Measurements from ENCODE around the gene EXOC2.

The EXOC2 gene

DNA sequence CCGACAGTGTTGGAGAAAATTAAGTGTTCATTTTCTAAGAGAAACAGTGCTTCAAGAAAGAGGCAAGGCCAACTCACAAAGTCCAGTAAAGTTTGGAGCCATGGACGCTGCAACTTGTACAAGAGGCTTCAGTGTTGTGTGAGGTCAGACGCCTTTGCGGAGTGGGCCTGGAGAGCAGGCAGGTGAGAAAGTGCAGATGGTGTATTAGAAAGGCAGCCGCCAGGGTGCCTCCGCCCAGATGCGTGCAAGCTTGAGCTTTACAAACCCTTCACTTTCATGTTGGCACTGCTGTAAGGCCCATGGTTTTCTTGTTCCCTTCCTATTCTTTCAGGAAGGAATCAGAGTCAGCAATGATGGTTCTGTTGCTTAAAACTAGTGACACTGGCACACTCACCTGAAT lies 25.4 kb upstream of the EXOC2 start:
- H3K27me3 ChIP-seq (ENCODE audit: control insufficient read depth, insufficient read depth, low read length): no peaks in the 10 kb centered on the region
- H3K27ac ChIP-seq (ENCODE audit: low read depth, low read length): no peak overlapping the region
- H3K9ac ChIP-seq (ENCODE audit: low read length): no peak overlapping the region
- no peaks in the 10 kb centered on the region for H3K36me3 ChIP-seq (ENCODE audit: control insufficient read depth, insufficient read depth, low read length)
- no peak overlapping the region for H3K4me3 ChIP-seq (ENCODE audit: low read length)
- H3K4me1 ChIP-seq (ENCODE audit: control insufficient read depth, insufficient read depth, low read length): no peaks in the 10 kb centered on the region

- H3K27ac ChIP-seq (ENCODE audit: low read depth, low read length): no peak overlapping the region
- H3K36me3 ChIP-seq (ENCODE audit: control insufficient read depth, insufficient read depth, low read length): no peaks in the 10 kb centered on the region
- H3K27me3 ChIP-seq (ENCODE audit: control insufficient read depth, insufficient read depth, low read length): no peaks in the 10 kb centered on the region
- no peak overlapping the region for H3K9ac ChIP-seq (ENCODE audit: low read length)
- no peak overlapping the region for H3K4me3 ChIP-seq (ENCODE audit: low read length)
- no peaks in the 10 kb centered on the region for H3K4me1 ChIP-seq (ENCODE audit: control insufficient read depth, insufficient read depth, low read length)
These were observed 24.2 kb upstream of the EXOC2 start for GRCh38 chr6:717135-717534.

DNA sequence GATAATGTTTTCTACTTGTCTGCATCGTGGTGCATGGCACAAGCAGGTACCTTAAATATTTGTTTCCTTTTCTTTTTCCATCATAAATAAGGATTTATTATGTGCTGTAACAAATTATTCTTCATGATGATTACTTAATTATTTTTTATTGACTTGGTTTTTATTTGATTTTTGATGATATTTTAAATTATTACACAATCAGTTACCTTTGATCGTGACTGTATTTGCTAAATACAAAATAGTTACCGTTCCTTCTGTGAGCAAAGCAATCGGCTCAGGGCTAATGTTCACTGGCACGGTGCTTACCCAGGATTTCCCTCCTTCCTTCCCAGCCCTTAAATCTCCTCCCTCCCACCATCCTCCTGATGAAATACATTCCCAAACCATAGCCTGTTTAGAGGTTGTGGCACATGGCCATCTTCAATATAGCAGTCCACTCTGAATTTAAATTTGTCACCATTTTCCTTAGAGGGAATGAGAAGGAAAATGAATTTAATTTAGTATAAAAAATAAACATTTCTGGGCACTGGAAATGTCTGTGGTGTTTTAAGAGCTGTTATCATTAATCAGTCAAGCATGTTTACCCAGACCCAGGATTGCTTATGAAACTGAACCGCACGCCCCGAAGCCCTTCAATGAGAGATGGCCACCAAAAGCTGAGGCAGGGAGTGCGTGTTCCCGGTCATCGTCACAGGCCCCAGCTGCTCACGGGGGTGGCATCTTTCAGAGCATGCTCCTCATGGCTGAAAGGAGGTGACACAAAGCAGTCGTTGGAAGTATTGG lies 23.0 kb upstream of the EXOC2 start:
- Histone ChIP-seq H3K4me1 (ENCODE audit: control insufficient read depth, insufficient read depth, low read length) (peaks cover 4% of the 10 kb centered on the region), H3K9ac (ENCODE audit: low read length) (no peak overlapping the region), H3K27ac (ENCODE audit: low read depth, low read length) (peak overlapping the region; percentile 62), H3K36me3 (ENCODE audit: control insufficient read depth, insufficient read depth, low read length) (no peaks in the 10 kb centered on the region), H3K4me3 (ENCODE audit: low read length) (no peak overlapping the region), H3K27me3 (ENCODE audit: control insufficient read depth, insufficient read depth, low read length) (no peaks in the 10 kb centered on the region)

DNA sequence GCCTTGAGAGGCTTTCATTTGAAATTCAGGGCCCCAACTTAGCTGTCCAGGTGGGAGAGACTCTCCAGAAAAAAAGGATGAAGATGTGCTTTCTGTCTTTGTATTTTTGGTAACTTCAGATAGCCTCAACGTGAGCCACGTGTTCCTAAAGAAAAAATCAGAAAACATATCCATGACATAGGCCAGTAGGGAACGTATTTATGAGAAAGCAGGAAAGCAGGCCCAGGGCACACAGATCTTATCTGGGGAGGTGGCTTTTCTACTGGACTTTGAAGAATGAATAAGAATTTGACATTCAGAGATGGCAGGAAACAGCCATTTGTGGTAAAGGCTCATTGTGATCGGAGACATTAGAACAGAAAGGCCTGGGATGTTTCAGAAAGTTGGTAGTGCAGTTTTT lies 21.2 kb upstream of the EXOC2 start:
- no peaks in the 10 kb centered on the region for H3K36me3 ChIP-seq (ENCODE audit: control insufficient read depth, insufficient read depth, low read length)
- H3K27me3 ChIP-seq (ENCODE audit: control insufficient read depth, insufficient read depth, low read length): no peaks in the 10 kb centered on the region
- no peak overlapping the region for H3K4me3 ChIP-seq (ENCODE audit: low read length)
- H3K4me1 ChIP-seq (ENCODE audit: control insufficient read depth, insufficient read depth, low read length): peaks cover 7% of the 10 kb centered on the region
- no peak overlapping the region for H3K27ac ChIP-seq (ENCODE audit: low read depth, low read length)
- H3K9ac ChIP-seq (ENCODE audit: low read length): no peak overlapping the region

- H3K36me3 ChIP-seq (ENCODE audit: control insufficient read depth, insufficient read depth, low read length): no peaks in the 10 kb centered on the region
- H3K27ac ChIP-seq (ENCODE audit: low read depth, low read length): peak overlapping the region; percentile 43
- H3K4me3 ChIP-seq (ENCODE audit: low read length): no peak overlapping the region
- no peak overlapping the region for H3K9ac ChIP-seq (ENCODE audit: low read length)
- peaks cover 7% of the 10 kb centered on the region for H3K4me1 ChIP-seq (ENCODE audit: control insufficient read depth, insufficient read depth, low read length)
- H3K27me3 ChIP-seq (ENCODE audit: control insufficient read depth, insufficient read depth, low read length): no peaks in the 10 kb centered on the region
These were observed 20.4 kb upstream of the EXOC2 start for GRCh38 chr6:713351-713750.

DNA sequence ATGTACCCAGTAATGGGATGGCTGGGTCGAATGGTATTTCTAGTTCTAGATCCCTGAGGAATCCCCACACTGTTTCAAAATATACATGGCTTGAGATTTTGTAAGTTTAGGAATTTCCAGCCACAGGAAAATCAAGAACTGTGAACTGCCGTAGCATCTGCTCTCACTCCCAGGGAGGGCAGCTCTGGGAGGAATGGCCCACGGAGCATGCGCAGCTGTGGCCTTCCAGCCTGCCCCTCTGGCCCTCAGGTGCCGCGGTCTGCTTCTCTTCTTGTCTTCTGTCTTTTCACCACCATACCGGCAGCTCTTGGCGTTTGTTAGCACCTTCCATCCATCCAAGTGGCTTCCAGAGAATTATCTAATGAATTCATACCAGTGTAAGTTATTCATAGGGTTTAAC lies 19.9 kb upstream of the EXOC2 start:
- Histone ChIP-seq H3K4me3 (ENCODE audit: low read length) (no peak overlapping the region), H3K4me1 (ENCODE audit: control insufficient read depth, insufficient read depth, low read length) (peaks cover 7% of the 10 kb centered on the region), H3K27me3 (ENCODE audit: control insufficient read depth, insufficient read depth, low read length) (no peaks in the 10 kb centered on the region), H3K36me3 (ENCODE audit: control insufficient read depth, insufficient read depth, low read length) (no peaks in the 10 kb centered on the region), H3K27ac (ENCODE audit: low read depth, low read length) (peak overlapping the region; percentile 43), H3K9ac (ENCODE audit: low read length) (no peak overlapping the region)

- Histone ChIP-seq H3K36me3 (ENCODE audit: control insufficient read depth, insufficient read depth, low read length) (no peaks in the 10 kb centered on the region), H3K27ac (ENCODE audit: low read depth, low read length) (peak overlapping the region; percentile 96), H3K4me1 (ENCODE audit: control insufficient read depth, insufficient read depth, low read length) (peaks cover 7% of the 10 kb centered on the region), H3K4me3 (ENCODE audit: low read length) (peak overlapping the region; percentile 77), H3K27me3 (ENCODE audit: control insufficient read depth, insufficient read depth, low read length) (no peaks in the 10 kb centered on the region), H3K9ac (ENCODE audit: low read length) (no peak overlapping the region)
These were observed 19.0 kb upstream of the EXOC2 start for GRCh38 chr6:711925-712324.

DNA sequence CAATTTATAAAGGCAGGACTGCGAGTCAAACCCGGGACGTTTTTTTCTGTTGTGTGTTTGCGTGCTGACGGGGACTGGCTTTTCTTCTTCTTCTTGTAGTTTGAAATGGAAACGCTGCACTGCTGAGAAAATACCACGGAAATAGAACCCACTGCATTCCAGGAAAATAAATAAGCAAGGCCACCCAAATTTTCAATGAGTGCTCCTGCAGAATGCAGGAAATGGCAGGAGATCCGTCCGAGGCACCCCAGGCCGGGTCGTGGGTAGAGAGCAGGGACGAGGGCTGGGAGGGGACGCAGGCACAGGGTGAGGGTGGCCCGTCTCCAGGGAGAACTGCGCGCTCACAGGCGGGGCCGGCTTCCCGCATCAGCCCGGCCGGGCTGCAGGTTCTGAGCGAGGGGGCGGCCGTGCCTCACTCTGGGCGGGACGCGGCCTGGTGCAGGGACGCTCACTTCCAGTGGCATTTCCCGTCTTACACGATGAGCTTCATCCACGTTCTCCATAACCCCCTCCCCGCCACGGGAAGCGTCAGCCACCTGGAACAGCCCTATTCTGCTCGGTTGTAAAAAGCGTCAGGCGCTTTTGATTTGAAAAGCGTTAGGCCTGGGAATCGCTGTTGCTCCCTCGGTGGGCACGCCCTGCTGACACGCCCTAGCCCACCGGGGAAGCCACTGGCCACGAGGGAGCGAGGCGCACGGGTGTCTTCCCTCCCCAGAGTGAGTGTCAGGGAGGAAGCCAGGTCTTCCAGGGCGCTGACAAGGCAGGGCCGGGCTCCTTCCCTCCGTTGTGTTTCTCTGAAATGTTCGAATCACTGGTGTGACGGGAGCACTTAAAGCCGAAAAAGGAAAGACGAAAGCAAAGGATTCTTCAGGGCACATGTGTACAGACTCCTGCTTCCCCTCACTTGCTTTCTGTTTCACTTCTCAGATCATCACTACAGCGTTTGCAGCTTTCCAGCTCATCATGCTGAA lies 17.9 kb upstream of the EXOC2 start:
- H3K4me3 ChIP-seq (ENCODE audit: low read length): peak overlapping the region; percentile 77
- H3K4me1 ChIP-seq (ENCODE audit: control insufficient read depth, insufficient read depth, low read length): peaks cover 7% of the 10 kb centered on the region
- peak overlapping the region; percentile 83 for H3K9ac ChIP-seq (ENCODE audit: low read length)
- H3K27me3 ChIP-seq (ENCODE audit: control insufficient read depth, insufficient read depth, low read length): no peaks in the 10 kb centered on the region
- peak overlapping the region; percentile 96 for H3K27ac ChIP-seq (ENCODE audit: low read depth, low read length)
- H3K36me3 ChIP-seq (ENCODE audit: control insufficient read depth, insufficient read depth, low read length): no peaks in the 10 kb centered on the region

- Histone ChIP-seq H3K9ac (ENCODE audit: low read length) (no peak overlapping the region), H3K27me3 (ENCODE audit: control insufficient read depth, insufficient read depth, low read length) (no peaks in the 10 kb centered on the region), H3K27ac (ENCODE audit: low read depth, low read length) (no peak overlapping the region), H3K4me1 (ENCODE audit: control insufficient read depth, insufficient read depth, low read length) (peaks cover 7% of the 10 kb centered on the region), H3K4me3 (ENCODE audit: low read length) (no peak overlapping the region), H3K36me3 (ENCODE audit: control insufficient read depth, insufficient read depth, low read length) (no peaks in the 10 kb centered on the region)
These were observed 16.6 kb upstream of the EXOC2 start for GRCh38 chr6:709471-710056.

DNA sequence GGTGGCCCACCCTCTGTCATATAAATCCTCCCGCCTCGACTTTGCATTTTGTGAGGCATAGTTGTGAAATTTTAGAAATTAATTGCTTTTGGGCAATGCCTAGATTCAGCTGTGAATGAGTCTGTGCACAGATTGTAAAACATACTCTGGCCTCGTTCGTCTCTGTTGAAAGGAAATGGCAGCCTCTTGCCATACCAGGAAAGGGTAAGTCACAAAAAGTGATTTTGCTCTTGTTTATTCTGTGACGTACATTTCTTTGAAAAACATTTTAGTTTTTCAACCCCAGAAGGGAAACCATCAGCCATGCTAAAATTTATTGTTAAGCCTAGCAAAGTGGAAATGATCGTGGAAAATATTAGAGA lies 15.3 kb upstream of the EXOC2 start:
- no peaks in the 10 kb centered on the region for H3K36me3 ChIP-seq (ENCODE audit: control insufficient read depth, insufficient read depth, low read length)
- H3K27me3 ChIP-seq (ENCODE audit: control insufficient read depth, insufficient read depth, low read length): no peaks in the 10 kb centered on the region
- H3K4me1 ChIP-seq (ENCODE audit: control insufficient read depth, insufficient read depth, low read length): peaks cover 7% of the 10 kb centered on the region
- no peak overlapping the region for H3K4me3 ChIP-seq (ENCODE audit: low read length)
- H3K9ac ChIP-seq (ENCODE audit: low read length): no peak overlapping the region
- H3K27ac ChIP-seq (ENCODE audit: low read depth, low read length): no peak overlapping the region

DNA sequence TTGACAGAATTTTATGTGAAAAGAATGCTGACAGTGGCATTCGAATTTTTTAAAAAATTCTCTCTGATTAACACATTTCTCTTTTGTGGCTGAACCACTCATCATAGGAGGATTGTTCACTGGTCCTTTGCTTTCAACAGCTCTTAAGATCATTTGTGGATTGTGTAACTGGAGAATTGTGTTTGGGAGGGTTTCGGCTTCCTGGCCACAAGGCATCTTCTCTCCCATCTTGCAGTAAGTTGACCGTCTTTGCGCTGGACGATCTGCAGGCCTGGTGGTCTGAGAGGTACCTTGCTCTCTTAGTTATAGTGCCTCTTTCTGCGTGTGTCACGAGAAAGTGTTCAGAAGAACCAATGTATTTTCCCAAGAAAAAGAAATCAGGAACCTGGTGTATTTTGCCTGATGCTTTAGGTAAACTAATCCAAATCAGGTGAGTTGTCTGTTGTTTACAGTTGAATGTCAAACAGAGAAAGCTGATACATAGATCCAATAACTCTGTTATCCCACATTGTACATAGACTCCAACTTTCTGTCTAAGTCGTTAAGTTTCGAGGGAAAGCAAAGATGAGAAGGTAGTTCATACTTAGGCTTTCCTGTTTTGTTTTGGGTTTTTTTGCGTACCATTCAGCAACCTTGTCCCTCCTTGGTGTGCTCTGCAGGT lies 14.8 kb upstream of the EXOC2 start:
- Histone ChIP-seq H3K27ac (ENCODE audit: low read depth, low read length) (no peak overlapping the region), H3K4me1 (ENCODE audit: control insufficient read depth, insufficient read depth, low read length) (peaks cover 7% of the 10 kb centered on the region), H3K9ac (ENCODE audit: low read length) (no peak overlapping the region), H3K36me3 (ENCODE audit: control insufficient read depth, insufficient read depth, low read length) (no peaks in the 10 kb centered on the region), H3K4me3 (ENCODE audit: low read length) (no peak overlapping the region), H3K27me3 (ENCODE audit: control insufficient read depth, insufficient read depth, low read length) (no peaks in the 10 kb centered on the region)

GRCh38 chr6:706819-707381 lies 14.0 kb upstream of the EXOC2 start:
- H3K36me3 ChIP-seq (ENCODE audit: control insufficient read depth, insufficient read depth, low read length): no peaks in the 10 kb centered on the region
- no peak overlapping the region for H3K9ac ChIP-seq (ENCODE audit: low read length)
- no peak overlapping the region for H3K27ac ChIP-seq (ENCODE audit: low read depth, low read length)
- H3K4me3 ChIP-seq (ENCODE audit: low read length): no peak overlapping the region
- no peaks in the 10 kb centered on the region for H3K27me3 ChIP-seq (ENCODE audit: control insufficient read depth, insufficient read depth, low read length)
- H3K4me1 ChIP-seq (ENCODE audit: control insufficient read depth, insufficient read depth, low read length): peaks cover 7% of the 10 kb centered on the region

Measured in rectal smooth muscle tissue (tissue), 1 donor.